OCI-M1 (cell line): ENCODE data around the gene OR2S2.
"Not testable (repeated sequence)": the region's sequence is repeated elsewhere in the genome, so short reads cannot be mapped to it uniquely, and the experiment has no call there.

Experiments used
- DNase-seq: peaks from one replicate; lab custom pipeline; 2025; lab: John Stamatoyannopoulos, UW

Gene OR2S2

DNA sequence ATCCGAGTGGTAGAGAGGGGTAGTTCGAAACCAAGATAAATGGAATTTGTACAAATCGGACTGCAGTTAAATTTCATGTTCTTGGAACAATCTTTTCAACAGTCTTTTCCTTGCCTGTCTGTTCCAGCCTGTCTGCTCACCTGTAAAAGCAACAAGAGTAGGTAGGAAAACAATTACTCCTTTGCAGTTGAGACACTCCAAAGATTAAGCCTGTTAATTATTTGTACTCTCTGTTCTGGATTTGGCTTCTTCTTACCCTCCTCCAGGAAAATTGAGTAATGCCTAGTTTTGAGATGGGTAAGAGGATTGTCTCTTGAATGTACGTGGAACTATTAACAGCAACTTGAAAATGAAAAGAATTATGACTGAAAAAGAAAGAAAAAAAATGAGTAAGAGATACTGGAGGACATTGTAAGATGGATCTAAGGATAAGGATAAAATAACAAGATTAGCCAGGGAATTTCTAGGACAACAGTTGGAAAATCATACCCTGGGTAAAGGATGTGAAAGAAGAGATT, 24.3 kb downstream of the OR2S2 start:
- DNase-seq, result no peak

DNA sequence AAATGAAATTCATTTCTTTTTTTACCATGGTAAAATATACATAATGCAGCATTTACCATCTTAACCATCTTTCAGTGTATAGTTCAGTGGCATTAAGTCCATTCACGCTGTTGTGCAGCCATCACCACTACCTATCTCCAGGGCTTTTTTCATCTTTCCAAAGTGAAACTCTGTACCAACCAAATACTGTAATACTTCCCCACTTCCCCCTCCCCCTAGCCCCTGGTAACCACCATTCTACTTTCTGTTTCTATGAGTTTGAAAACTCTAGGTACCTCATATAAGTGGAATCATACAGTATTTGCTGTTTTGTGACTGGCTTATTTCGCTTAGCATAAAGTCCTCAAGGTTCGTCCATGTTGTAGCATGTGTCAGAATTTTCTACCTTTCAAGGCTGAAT, 25.2 kb downstream of the OR2S2 start:
- DNase-seq, result peak; percentile 71

DNA sequence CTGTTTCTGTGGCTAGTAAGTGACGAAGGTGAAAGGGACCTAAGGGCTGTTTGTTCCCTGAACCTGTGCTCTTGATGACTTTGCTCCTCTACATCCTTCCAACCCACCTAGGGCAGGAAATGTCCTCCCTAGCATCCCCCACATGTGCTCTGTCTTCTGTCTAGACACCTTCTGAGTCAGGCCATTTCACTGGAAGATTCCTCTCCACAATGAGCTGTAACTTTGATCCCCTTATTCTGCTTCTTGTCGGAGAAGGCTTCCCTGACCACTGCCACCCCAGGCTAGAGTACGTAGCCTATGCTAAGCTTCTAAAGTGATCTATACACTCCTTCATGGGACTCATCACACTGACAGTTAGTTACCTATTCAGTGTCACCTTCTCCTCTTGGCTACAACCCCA, 27.0 kb downstream of the OR2S2 start:
- no peak for DNase-seq

GRCh38 chr9:35930521-35930920, 27.4 kb downstream of the OR2S2 start:
- no peak for DNase-seq

DNA sequence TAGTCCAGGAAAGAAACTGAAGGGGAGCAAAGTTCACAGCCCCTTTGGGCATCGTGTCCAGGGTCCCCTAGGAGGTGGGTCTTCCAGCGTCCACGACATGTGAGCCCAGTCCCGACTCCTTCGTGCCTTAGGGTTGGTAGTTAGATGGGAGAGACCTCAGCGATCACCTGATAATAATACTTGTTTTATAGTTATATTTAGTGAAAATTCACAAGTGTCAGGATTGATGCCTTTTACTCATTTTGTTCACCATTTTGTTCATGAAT, 28.6 kb downstream of the OR2S2 start:
- DNase-seq, result no peak

GRCh38 chr9:35928591-35929452, 29.1 kb downstream of the OR2S2 start:
- no peak for DNase-seq

DNA sequence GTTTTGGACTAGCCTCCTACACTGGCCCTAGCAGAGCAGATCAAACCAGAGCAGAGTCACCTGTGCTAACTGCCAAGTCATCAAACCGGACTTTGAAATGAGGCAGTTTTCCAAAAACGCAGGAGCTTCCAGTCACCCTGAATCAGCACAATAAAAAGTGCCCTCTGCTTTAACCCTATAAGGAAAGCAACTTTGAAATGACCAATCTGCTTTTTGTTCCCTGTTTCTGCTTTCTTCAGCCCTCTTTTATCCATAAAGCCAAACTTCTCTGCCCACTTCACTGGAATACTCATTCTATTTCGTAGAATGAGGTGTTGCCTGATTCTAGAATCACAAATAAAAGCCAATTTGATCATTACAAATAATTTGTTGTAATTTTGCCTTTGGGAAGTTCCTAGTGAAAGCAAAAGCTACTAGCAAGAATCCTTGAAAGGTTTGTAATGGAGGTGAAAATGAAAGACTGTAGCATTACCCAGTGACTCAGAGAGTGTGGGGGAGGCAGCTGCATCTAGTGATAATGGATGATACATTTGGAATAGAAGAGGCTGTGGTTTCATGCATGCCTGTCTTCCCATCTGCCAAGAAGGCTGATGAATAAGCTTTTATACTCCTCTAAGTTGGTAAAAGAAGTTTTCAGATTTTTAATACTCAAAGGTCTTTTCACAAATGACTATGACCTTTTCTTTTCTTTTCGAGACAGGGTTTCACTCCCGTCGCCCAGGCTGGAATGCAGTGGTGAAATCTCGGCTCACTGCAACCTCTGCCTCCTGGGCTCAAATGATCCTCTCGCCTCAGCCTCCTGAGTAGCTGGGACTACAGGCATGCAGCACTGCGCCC, 33.8 kb downstream of the OR2S2 start:
- DNase-seq, result peak; percentile 95

- no peak for DNase-seq
Measured at GRCh38 chr9:35923598-35923926, 34.4 kb downstream of the OR2S2 start.

DNA sequence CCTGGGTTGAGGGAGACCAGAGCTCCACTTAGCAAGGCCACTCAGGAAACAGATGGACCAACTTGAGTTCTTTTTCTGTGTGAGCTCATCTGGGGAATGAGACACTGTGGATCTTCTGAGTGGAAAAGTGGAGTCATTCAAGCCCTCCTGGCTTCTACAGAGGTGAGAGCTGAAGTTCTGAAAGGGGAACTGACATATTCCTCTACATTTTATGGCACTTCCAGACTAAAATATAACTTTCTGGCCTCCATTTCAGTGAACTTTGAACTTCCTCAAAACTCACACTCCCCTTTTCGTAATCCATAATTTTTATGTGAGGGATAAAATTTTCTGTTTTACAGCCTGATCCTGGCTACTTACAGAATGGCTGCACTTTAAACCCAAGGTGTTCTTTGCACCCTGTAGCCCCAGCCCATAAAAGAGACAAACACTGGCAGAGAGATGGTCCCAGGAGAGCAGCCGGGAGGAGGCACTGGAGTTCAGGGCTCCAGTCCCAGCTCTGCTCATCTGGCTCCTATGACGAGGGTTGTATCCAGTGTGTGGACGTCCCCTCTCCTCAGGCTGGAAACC, 37.8 kb downstream of the OR2S2 start:
- peak; percentile 45 for DNase-seq

GRCh38 chr9:35919212-35920008, 38.5 kb downstream of the OR2S2 start:
- peak; percentile 36 for DNase-seq

- DNase-seq, result peak; percentile 22
Measured at GRCh38 chr9:35918780-35919179, 39.2 kb downstream of the OR2S2 start.

DNA sequence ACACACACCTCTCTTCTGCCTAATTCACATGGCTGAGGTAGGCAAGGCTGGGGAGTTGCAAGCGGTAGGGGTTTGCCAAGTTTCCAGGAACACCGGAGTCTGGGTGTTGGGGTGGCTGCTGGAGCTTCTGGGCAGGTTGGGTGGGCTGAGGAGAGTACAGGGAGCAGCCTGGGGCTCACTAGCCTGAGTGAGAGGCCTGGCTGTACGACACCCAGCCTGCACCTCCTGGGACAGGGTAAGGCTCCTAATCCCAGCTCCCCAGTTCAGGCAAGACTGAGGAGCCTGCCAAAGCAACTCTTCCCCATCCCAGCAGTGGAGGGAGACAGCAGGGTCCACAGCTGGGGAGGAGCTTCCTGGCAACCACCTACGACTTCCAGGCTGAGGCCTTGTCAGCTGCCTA, 40.7 kb downstream of the OR2S2 start:
- no peak for DNase-seq

- DNase-seq, result no peak
Measured at GRCh38 chr9:35915681-35916294, 42.2 kb downstream of the OR2S2 start.

DNA sequence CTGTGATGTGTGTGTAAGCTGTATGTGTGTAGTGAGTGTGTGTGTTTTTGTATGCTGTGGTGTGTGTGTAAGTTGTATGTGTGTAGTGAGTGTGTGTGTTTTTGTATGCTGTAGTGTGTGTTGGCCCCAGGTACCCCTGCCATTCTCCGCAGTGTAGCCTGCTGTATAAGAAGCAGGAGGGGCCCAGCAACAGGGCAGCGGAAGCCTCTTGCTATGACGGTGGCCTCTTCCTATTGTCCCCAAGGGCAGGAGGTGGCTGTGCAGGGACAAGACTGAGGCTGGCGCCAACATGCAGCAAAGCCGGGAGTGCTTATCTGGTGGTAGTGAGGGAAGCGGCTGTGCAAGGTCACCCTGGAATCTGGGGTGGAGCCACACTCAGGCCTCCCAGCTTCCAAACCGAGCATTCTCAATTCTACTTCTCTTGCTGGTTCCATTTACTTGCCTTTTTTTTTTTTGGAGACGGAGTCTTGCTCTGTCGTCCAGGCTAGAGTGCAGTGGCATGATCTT, 43.6 kb downstream of the OR2S2 start:
- no peak for DNase-seq

GRCh38 chr9:35913429-35913828, 44.5 kb downstream of the OR2S2 start:
- not testable (repeated sequence) for DNase-seq

GRCh38 chr9:35912791-35913400, 45.1 kb downstream of the OR2S2 start:
- no peak for DNase-seq

DNA sequence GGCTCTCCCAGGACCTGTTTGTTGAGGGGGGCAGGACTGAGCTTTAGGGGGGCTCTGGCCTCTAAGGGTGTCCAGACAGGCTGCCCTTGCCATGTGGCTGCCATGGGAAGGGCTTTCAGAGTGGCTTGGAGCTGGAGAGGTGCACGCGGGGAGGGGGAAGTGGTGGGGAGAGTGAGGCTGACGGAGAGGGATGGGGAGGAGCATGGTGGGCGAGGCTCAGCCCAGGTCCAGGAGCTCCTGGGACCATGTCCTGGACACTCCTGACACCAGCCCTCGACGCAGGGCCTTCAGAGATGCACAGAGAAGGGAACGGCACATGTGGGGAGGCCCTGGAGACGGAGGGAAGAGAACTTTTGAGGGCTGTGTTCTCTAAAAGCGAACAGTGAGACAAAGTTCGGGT, 46.3 kb downstream of the OR2S2 start:
- DNase-seq, result no peak

GRCh38 chr9:35910613-35911359, 47.2 kb downstream of the OR2S2 start:
- peak; percentile 79 for DNase-seq

DNA sequence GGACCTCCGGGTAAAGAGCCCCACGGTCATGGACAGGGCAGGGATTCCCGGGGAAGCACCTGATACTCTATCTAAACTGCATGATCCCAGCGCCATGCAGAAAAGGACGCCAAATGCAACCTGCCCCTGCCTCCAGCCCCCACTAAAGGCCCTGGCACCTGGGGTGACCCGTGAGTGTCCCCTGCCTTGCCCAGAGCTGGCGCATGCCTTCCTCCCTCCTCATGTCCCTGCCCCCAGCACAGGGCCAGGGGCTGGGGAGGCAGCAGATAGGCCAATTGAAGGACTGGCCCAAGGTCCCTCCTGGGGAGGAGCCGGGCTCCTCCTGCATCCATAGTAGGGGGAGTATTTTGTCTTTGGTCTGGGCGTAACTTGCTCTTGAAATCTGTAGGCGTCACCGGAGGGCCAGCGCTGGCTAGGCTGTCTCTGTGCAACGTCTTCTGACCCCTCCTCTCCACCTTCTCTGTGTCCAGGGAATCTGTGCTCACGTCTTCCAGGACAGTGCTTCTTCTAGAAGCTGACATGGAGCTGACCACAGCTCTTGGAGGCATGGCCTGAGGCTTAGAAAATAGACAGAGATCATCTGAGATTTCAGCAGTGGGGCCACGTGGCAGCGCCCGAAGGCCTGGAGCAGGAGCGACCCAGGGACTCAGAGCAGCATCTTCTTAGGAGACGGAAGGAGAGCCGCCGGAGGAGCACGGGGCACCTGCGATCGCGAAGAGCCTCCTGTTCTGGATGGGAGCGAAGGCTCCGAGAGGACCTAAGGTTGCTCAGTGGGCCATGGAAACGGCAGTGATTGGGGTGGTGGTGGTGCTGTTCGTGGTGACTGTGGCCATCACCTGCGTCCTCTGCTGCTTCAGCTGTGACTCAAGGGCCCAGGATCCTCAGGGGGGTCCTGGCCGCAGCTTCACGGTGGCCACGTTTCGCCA, 48.0 kb downstream of the OR2S2 start:
- no peak for DNase-seq
